HepG2 (cell line): ENCODE data around the gene NEIL1. TPM values are rescaled to one million over a fixed set of nuclear protein-coding genes. Genes with fewer than 3 reads are reported as not detected.

Source experiments
- AGO2 ChIP-seq: fragments of 200-400 bp; formaldehyde crosslinking; optimal IDR thresholded peaks from 2 replicates; pipeline ENCODE3; 2017; ENCODE audit warnings: mild to moderate bottlenecking, low read depth, low read length, moderate library complexity
- ARNT2 ChIP-seq: sonication (generic); formaldehyde crosslinking; IDR thresholded peaks from 2 replicates; pipeline ENCODE4 v1.8.0; 2022; ENCODE audit warnings: mild to moderate bottlenecking, low read depth, missing genetic modification reagents, moderate library complexity
- CTCF ChIP-seq: sonication (generic); formaldehyde crosslinking; IDR thresholded peaks from 2 replicates; pipeline ENCODE4 v1.5.0; 2020; ENCODE audit warnings: mild to moderate bottlenecking, missing genetic modification reagents, moderate library complexity
- DNMT1 ChIP-seq: sonication (generic); formaldehyde crosslinking; IDR thresholded peaks from 2 replicates; pipeline ENCODE4 v1.5.1; 2020; ENCODE audit warnings: mild to moderate bottlenecking, missing genetic modification reagents
- DPF2 ChIP-seq: sonication (generic); formaldehyde crosslinking; IDR thresholded peaks from 2 replicates; pipeline ENCODE4 v1.4.0; 2020; ENCODE audit warnings: mild to moderate bottlenecking, low read depth, missing genetic modification reagents, borderline replicate concordance
- MATR3 ChIP-seq: sonication (generic); formaldehyde crosslinking; IDR thresholded peaks from 2 replicates; pipeline ENCODE4 v1.4.0; 2020; ENCODE audit warnings: missing genetic modification reagents
- MEIS2 ChIP-seq: sonication (generic); formaldehyde crosslinking; IDR thresholded peaks from 2 replicates; pipeline ENCODE4 v1.9.0; 2021; ENCODE audit warnings: mild to moderate bottlenecking, missing genetic modification reagents
- MTF2 ChIP-seq: sonication (generic); formaldehyde crosslinking; IDR thresholded peaks from 2 replicates; pipeline ENCODE4 v1.5.0; 2020; ENCODE audit warnings: missing genetic modification reagents, borderline replicate concordance
- PATZ1 ChIP-seq: sonication (generic); formaldehyde crosslinking; IDR thresholded peaks from 2 replicates; pipeline ENCODE4 v1.4.0; 2020; ENCODE audit warnings: missing genetic modification reagents
- SAFB2 ChIP-seq: sonication (generic); formaldehyde crosslinking; IDR thresholded peaks from 2 replicates; pipeline ENCODE4 v1.5.1; 2020; ENCODE audit warnings: missing genetic modification reagents, low read depth, mild to moderate bottlenecking, borderline replicate concordance
- SNAPC4 ChIP-seq: sonication (generic); formaldehyde crosslinking; IDR thresholded peaks from 2 replicates; pipeline ENCODE4 v1.4.0; 2020; ENCODE audit warnings: mild to moderate bottlenecking, missing genetic modification reagents
- TOPORS ChIP-seq: sonication (generic); formaldehyde crosslinking; IDR thresholded peaks from 2 replicates; pipeline ENCODE4 v1.8.0; 2023; ENCODE audit warnings: mild to moderate bottlenecking, missing genetic modification reagents
- ZFP82 ChIP-seq: sonication (generic); formaldehyde crosslinking; IDR thresholded peaks from 2 replicates; pipeline ENCODE4 v1.5.1; 2020; ENCODE audit warnings: mild to moderate bottlenecking, missing genetic modification reagents, borderline replicate concordance
- ZNF101 ChIP-seq: sonication (generic); formaldehyde crosslinking; IDR thresholded peaks from 2 replicates; pipeline ENCODE4 v1.4.0; 2020; ENCODE audit warnings: mild to moderate bottlenecking, low read depth, missing genetic modification reagents, borderline replicate concordance
- polyA plus RNA-seq, 8 experiments: library from polyadenylated mRNA; depleted of rRNA in 3 of 8; stranded (reverse) in 7 of 8; unstranded in 1 of 8; fragments of >200 nt; fragmentation: Illumina TruSeq in 4 of 8; extraction: Trizol in 4 of 8; gene quantifications; 2 replicates each; pipeline versions ENCODE4 v1.2.1 to v1.2.3, GENCODE V29; 2011 to 2016; ENCODE audit warnings: low read depth in 4 of 8, missing spikeins in 1 of 8, mixed read lengths in 1 of 8; ENCODE audit not compliant: insufficient read depth in 1 of 8
- total RNA-seq, 5 experiments: library from RNA; depleted of rRNA; stranded (reverse); fragments of >200 nt; fragmentation: Illumina TruSeq; extraction: Trizol; gene quantifications; 2 replicates each; pipeline ENCODE4 v1.2.3, GENCODE V29; 2016; ENCODE audit warnings: low read depth in 1 of 5

The NEIL1 gene
- total and polyA plus RNA-seq, 2 of the 13 experiments (the other 11 are each of a cell fraction or from before 2014, with no cell fraction given) = 10.4 to 15.5 TPM

DNA sequence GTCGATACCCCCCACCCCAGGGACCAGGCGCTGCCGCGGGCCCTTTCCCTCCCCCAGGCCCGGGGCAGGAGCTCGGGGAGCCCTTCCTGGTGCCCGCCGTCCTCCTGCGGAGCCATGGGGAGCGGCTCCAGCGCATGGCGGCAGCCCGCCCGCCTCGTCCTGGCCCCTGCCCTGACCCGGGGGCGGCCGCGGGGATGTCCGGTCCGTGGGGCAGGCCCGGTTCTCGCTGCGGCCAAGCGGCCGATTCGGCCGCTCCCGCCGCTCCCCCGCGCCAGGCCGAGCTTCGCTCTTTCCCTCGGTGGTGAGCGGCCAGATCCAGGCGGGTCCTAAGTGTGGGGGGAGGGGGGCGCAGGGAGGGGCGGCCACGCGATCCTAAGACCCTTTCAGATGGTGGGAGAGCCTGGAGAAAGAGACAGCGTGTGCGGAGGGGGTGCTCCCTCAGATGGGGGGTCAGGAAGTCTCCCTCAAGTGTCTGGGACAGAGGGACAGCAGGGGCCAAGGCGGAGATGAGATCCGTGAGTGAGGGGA, 1.3 kb downstream of the NEIL1 start (continued):
- TF ChIP-seq ZNF101 (no peak), TOPORS (0 out of 2 replicates have a peak, but pooled peaks have one; percentile 26), ARNT2 (CRISPR knock-in tag) (peak; percentile 45; the same call in 1 of the 2 replicates), ZFP82 (CRISPR knock-in tag) (0 out of 2 replicates have a peak, but pooled peaks have one; percentile 30), MTF2 (CRISPR knock-in tag) (no peak), SAFB2 (0 out of 2 replicates have a peak, but pooled peaks have one; percentile 67), MEIS2 (CRISPR knock-in tag) (0 out of 2 replicates have a peak, but pooled peaks have one; percentile 8), DPF2 (CRISPR knock-in tag) (no peak), DNMT1 (CRISPR knock-in tag) (0 out of 2 replicates have a peak, but pooled peaks have one; percentile 24), CTCF (CRISPR knock-in tag) (no peak), AGO2 (peak; percentile 11), SNAPC4 (0 out of 2 replicates have a peak, but pooled peaks have one; percentile 24), PATZ1 (CRISPR knock-in tag) (0 out of 2 replicates have a peak, but pooled peaks have one; percentile 4), MATR3 (CRISPR knock-in tag) (no peak)
- TF ChIP-seq, all 625 proteins: peak for 21
